ENCODE data around the gene PAXIP1. TPM values are rescaled to one million over a fixed set of nuclear protein-coding genes. Genes with fewer than 3 reads are reported as not detected.

The PAXIP1 gene
- total and polyA plus RNA-seq, 10 of the 15 experiments (the other 5 are each of a cell fraction or from before 2014, with no cell fraction given), result 7.3 to 27.2 (median 18.1) TPM

DNA sequence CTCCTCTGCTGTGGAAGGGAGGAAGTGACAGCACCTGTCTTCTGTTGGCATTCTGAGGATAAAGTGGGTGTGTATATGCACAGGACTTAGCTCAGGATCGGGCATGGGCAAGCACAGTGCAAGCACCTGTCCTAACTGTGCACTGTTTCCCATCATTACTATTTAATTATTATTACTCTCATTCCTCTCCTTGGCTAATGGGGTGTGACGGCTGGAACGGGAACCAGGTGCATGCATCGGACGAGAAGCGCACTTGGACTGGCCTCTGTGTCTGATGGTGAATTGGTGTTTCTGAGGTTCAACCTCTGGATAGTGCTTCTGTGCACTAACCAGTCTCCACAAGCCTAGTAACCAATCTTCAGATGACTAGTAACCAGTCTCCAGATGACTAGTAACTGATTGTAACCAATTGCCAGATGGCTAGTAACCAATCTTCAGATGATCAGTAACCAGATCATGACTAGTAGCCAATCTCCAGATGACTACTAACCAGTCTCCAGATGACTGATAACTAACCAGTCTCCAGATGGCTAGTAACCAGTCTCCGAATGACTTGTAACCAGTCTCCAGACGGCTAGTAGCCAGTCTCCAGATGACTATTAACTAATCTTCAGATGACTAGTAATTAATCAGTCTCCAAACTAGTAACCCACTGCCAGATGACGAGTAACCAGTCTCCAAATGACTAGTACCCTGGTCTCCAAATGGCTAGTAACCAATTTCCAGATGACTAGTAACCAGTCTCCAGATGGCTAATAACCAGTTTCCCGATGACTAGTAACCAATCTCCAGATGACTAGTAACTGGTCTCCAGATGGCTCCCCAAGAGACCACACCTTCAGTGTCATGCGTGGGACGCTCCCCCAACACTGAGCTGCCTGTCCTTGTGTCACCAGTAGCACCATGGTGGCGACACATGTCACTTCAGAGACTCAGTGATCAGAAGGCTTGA is 85.8 kb downstream of the PAXIP1 start (continued):
- TF ChIP-seq E4F1 (IDR thresholded peaks at IDR 0.05; ENCODE audit: borderline replicate concordance, partially characterized antibody), result no peak
- no peak for TF ChIP-seq ZNF24 (IDR thresholded peaks at IDR 0.05)

DNA sequence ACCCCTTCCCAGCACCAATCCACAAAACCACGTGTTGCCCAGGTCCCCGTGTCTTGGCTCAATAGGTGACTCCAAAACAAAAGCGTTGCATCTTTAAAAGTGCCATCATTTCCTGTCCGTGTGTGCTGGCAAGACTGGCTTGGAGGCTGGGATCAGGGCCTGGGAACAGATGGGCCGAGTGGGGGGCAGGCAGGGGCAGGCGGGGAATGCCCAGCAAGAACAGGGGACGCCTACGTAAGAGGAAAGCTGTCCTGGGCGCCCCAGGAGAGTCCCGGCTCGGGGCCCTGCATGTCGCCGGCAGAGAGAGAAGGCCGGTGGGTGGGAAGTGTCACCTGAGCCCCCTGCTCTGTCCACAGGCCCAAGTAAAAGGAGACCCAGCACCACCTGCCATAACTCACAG is 86.5 kb downstream of the PAXIP1 start:
- no peak for DNase-seq (ENCODE audit: low read depth, low spot score)
- Histone ChIP-seq H4K20me1 (ENCODE audit: control insufficient read depth, insufficient read depth) (no peaks in the 10 kb centered on the region), H3K4me1 (ENCODE audit: control insufficient read depth, insufficient read depth, low read length) (no peaks in the 10 kb centered on the region), H2AFZ (ENCODE audit: control insufficient read depth, low read depth, low read length) (no peak overlapping the region), H3K79me2 (ENCODE audit: control insufficient read depth, insufficient read depth, low read length) (no peaks in the 10 kb centered on the region), H3K36me3 (ENCODE audit: control insufficient read depth in 2 of 2, insufficient read depth in 2 of 2, low read length in 1 of 2) (no peaks in the 10 kb centered on the region), H3K27me3 (replicated peaks in 1 of 2; ENCODE audit: control insufficient read depth in 2 of 2, insufficient read depth in 2 of 2, low read length in 1 of 2) (no peaks in the 10 kb centered on the region; a peak in 1 of 4 replicates), H3K9ac (ENCODE audit: control insufficient read depth, insufficient read depth, low read length) (no peak overlapping the region), H3K27ac (ENCODE audit: control insufficient read depth, insufficient read depth) (no peak overlapping the region), H3K4me3 (no peak overlapping the region), H3K4me2 (ENCODE audit: control insufficient read depth, insufficient read depth) (no peak overlapping the region), H3K9me3 (replicated peaks; ENCODE audit: control insufficient read depth, insufficient read depth, low read length) (no peaks in the 10 kb centered on the region; the same call in 2 of the 3 replicates)
- in situ Hi-C loops (cut with MboI), result no loop called here
- ChIA-PET CTCF (interaction anchor here (1.0 to 8.1 kb wide), 2 partner anchors 11 to 463 kb away, joined by 4 to 61 read pairs; no protein-coding TSS in a partner anchor), SMC1A (ENCODE audit: uncharacterized antibody, unreplicated experiment) (no interaction called here), POLR2A (no interaction called here), RAD21 (ENCODE audit: unreplicated experiment) (no interaction called here)
- no peak for FAIRE-seq
- intact Hi-C loops (cut with micrococcal nuclease; ENCODE audit: unreplicated experiment), result no loop called here
- BruUV-seq (replicated peaks), result no TSS peak
- ATAC-seq, result no peak
- TF ChIP-seq RFX5 (IDR thresholded peaks at IDR 0.05; ENCODE audit: low read depth, low read length) (no peak), HDGF (IDR thresholded peaks at IDR 0.05) (no peak), RB1 (IDR thresholded peaks at IDR 0.05; ENCODE audit: borderline replicate concordance) (no peak), TBL1XR1 (IDR thresholded peaks at IDR 0.05; ENCODE audit: low read depth, low read length) (no peak), SREBF2 (IDR thresholded peaks at IDR 0.05; ENCODE audit: low read length) (no peak), NFXL1 (IDR thresholded peaks at IDR 0.05; ENCODE audit: borderline replicate concordance) (no peak), ZNF274 (IDR thresholded peaks at IDR 0.05; ENCODE audit: insufficient read depth, insufficient read length) (no peak), CREB1 (IDR thresholded peaks at IDR 0.05; ENCODE audit: low read depth) (no peak), MTA2 (IDR thresholded peaks at IDR 0.05; ENCODE audit: low read depth) (no peak), TARDBP (IDR thresholded peaks at IDR 0.05; ENCODE audit: borderline replicate concordance) (no peak), ATF7 (IDR thresholded peaks at IDR 0.05; ENCODE audit: low read depth) (no peak), CHD4 (IDR thresholded peaks at IDR 0.05) (no peak), NR2F1 (conservative IDR thresholded peaks at IDR 0.05) (no peak), E2F4 (IDR thresholded peaks at IDR 0.05; ENCODE audit: low read depth, low read length) (no peak)
- TF ChIP-seq, protein P1, sequence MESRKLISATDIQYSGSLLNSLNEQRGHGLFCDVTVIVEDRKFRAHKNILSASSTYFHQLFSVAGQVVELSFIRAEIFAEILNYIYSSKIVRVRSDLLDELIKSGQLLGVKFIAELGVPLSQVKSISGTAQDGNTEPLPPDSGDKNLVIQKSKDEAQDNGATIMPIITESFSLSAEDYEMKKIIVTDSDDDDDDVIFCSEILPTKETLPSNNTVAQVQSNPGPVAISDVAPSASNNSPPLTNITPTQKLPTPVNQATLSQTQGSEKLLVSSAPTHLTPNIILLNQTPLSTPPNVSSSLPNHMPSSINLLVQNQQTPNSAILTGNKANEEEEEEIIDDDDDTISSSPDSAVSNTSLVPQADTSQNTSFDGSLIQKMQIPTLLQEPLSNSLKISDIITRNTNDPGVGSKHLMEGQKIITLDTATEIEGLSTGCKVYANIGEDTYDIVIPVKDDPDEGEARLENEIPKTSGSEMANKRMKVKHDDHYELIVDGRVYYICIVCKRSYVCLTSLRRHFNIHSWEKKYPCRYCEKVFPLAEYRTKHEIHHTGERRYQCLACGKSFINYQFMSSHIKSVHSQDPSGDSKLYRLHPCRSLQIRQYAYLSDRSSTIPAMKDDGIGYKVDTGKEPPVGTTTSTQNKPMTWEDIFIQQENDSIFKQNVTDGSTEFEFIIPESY (IDR thresholded peaks at IDR 0.05), result no peak
- 63% methylated on average over 14 of the region's 14 CpGs for WGBS (ENCODE audit: insufficient coverage, insufficient replicate concordance, low lambda C conversion rate, missing lambda C conversion rate)

Measured in GM12878 (cell line).